ENCODE results near the gene ZNF597. TPM values are rescaled to one million over a fixed set of nuclear protein-coding genes. Genes with fewer than 3 reads are reported as not detected.
"Not testable (repeated sequence)": the region's sequence is repeated elsewhere in the genome, so short reads cannot be mapped to it uniquely, and the experiment has no call there.

The ZNF597 gene
- total RNA-seq, 2 experiments from 2014 or later = 2.3 to 2.5 TPM

GRCh38 chr16:3475604-3476375 lies 32.5 kb upstream of the ZNF597 start:
- peaks cover 7% of the 10 kb centered on the region for H3K4me1 Mint-ChIP-seq (ENCODE audit: low read depth)
- DNase-seq (no peak), ATAC-seq (ENCODE audit: poor library complexity) (no peak)
- H3K27ac Mint-ChIP-seq = no peak overlapping the region
- H3K27me3 Mint-ChIP-seq = no peaks in the 10 kb centered on the region
- H3K27me3 ChIP-seq (ENCODE audit: control insufficient read depth in 1 of 2, insufficient read depth in 2 of 2, low read length in 2 of 2) = no peaks in the 10 kb centered on the region
- no peaks in the 10 kb centered on the region for H3K9me3 Mint-ChIP-seq
- TF ChIP-seq CTCF (IDR thresholded peaks at IDR 0.05) = no peak
- intact Hi-C loops (cut with DNase I, micrococcal nuclease) = no loop called here
- peaks cover 32% of the 10 kb centered on the region for H3K36me3 ChIP-seq (ENCODE audit: insufficient read depth, low read length)
- no peak overlapping the region for H3K4me3 ChIP-seq (ENCODE audit: low read length)
- peaks cover 42% of the 10 kb centered on the region for H3K36me3 Mint-ChIP-seq (ENCODE audit: low read depth)
- H3K4me1 ChIP-seq (ENCODE audit: insufficient read depth, low read length) = peaks cover 3% of the 10 kb centered on the region
- ChIA-PET CTCF (no interaction called here), POLR2A (no interaction called here)
- no peak overlapping the region for H3K27ac ChIP-seq (ENCODE audit: low read depth in 1 of 2, low read length in 2 of 2)
- no peaks in the 10 kb centered on the region for H3K9me3 ChIP-seq (ENCODE audit: control insufficient read depth in 1 of 2, insufficient read depth in 1 of 2, low read length in 2 of 2)
- H3K4me3 Mint-ChIP-seq = no peak overlapping the region

DNA sequence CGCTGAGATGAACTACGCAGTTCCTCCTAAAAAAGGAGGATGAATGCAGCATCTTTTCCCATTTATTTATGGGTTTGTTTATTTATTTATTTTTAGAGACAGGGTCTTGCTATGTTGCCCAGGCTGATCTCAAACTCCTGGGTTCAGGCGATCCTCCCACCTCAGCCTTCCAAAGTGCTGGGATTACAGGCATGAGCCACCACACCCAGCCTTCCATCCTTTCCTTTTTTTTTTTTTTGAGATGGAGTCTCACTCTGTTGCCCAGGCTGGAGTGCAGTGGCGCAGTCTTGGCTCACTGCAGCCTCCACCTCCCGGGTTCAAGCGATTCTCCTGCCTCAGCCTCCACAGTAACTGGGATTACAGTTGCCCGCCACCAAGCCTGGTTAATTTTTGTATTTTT lies 31.6 kb upstream of the ZNF597 start:
- H3K4me1 ChIP-seq (ENCODE audit: insufficient read depth, low read length); H3K9me3 Mint-ChIP-seq; H3K4me3 Mint-ChIP-seq; H3K27ac Mint-ChIP-seq; POLR2A ChIA-PET; H3K27ac ChIP-seq (ENCODE audit: low read depth in 1 of 2, low read length in 2 of 2); H3K9me3 ChIP-seq (ENCODE audit: control insufficient read depth in 1 of 2, insufficient read depth in 1 of 2, low read length in 2 of 2); H3K27me3 Mint-ChIP-seq; H3K27me3 ChIP-seq (ENCODE audit: control insufficient read depth in 1 of 2, insufficient read depth in 2 of 2, low read length in 2 of 2); H3K4me1 Mint-ChIP-seq (ENCODE audit: low read depth); ATAC-seq (ENCODE audit: poor library complexity); H3K4me3 ChIP-seq (ENCODE audit: low read length); DNase-seq; CTCF ChIA-PET; intact Hi-C loops (cut with DNase I, micrococcal nuclease): not testable (repeated sequence)
- H3K36me3 ChIP-seq (ENCODE audit: insufficient read depth, low read length) = peaks cover 31% of the 10 kb centered on the region
- peaks cover 37% of the 10 kb centered on the region for H3K36me3 Mint-ChIP-seq (ENCODE audit: low read depth)

- no peaks in the 10 kb centered on the region for H3K9me3 Mint-ChIP-seq
- no peak overlapping the region for H3K27ac Mint-ChIP-seq
- no peak overlapping the region for H3K4me3 Mint-ChIP-seq
Measured at GRCh38 chr16:3474136-3474779, 31.0 kb upstream of the ZNF597 start.

DNA sequence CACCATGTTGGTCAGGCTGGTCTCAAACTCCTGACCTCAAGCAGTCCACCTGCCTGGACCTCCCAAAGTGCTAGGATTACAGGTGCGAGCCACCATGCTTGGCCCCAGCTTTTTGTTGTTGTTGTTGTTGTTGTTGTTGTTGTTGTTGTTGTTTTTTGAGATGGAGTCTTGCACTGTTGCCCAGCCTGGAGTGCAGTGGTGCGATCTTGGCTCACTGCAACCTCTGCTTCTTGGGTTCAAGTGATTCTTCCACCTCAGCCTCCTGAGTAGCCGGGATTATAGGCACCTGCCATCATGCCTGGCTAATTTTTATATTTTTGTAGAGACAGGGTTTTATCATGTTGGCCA lies 30.3 kb upstream of the ZNF597 start:
- intact Hi-C loops (cut with DNase I, micrococcal nuclease); H3K27ac ChIP-seq (ENCODE audit: low read depth in 1 of 2, low read length in 2 of 2); H3K4me3 Mint-ChIP-seq; ATAC-seq (ENCODE audit: poor library complexity); DNase-seq; H3K27ac Mint-ChIP-seq; POLR2A ChIA-PET; H3K4me3 ChIP-seq (ENCODE audit: low read length); H3K9me3 ChIP-seq (ENCODE audit: control insufficient read depth in 1 of 2, insufficient read depth in 1 of 2, low read length in 2 of 2); H3K4me1 Mint-ChIP-seq (ENCODE audit: low read depth); H3K9me3 Mint-ChIP-seq; CTCF ChIA-PET; H3K27me3 ChIP-seq (ENCODE audit: control insufficient read depth in 1 of 2, insufficient read depth in 2 of 2, low read length in 2 of 2); H3K27me3 Mint-ChIP-seq: not testable (repeated sequence)
- peaks cover 27% of the 10 kb centered on the region for H3K36me3 Mint-ChIP-seq (ENCODE audit: low read depth)
- peaks cover 23% of the 10 kb centered on the region for H3K36me3 ChIP-seq (ENCODE audit: insufficient read depth, low read length)
- peaks cover 16% of the 10 kb centered on the region for H3K4me1 ChIP-seq (ENCODE audit: insufficient read depth, low read length)

More at GRCh38 chr16:3474136-3474779, 31.0 kb upstream of the ZNF597 start:
- H3K27me3 Mint-ChIP-seq = no peaks in the 10 kb centered on the region
- CTCF ChIA-PET = no interaction called here
- no peaks in the 10 kb centered on the region for H3K9me3 ChIP-seq (ENCODE audit: control insufficient read depth in 1 of 2, insufficient read depth in 1 of 2, low read length in 2 of 2)
- H3K4me1 Mint-ChIP-seq (ENCODE audit: low read depth) = peaks cover 7% of the 10 kb centered on the region
- no peak overlapping the region for H3K27ac ChIP-seq (ENCODE audit: low read depth in 1 of 2, low read length in 2 of 2)
- H3K27me3 ChIP-seq (ENCODE audit: control insufficient read depth in 1 of 2, insufficient read depth in 2 of 2, low read length in 2 of 2) = no peaks in the 10 kb centered on the region
- DNase-seq (no peak), ATAC-seq (ENCODE audit: poor library complexity) (no peak)
- TF ChIP-seq CTCF (IDR thresholded peaks at IDR 0.05) = no peak
- POLR2A ChIA-PET = no interaction called here
- intact Hi-C loops (cut with DNase I, micrococcal nuclease) = no loop called here
- H3K36me3 Mint-ChIP-seq (ENCODE audit: low read depth) = peaks cover 31% of the 10 kb centered on the region
- H3K36me3 ChIP-seq (ENCODE audit: insufficient read depth, low read length) = peaks cover 25% of the 10 kb centered on the region
- peaks cover 12% of the 10 kb centered on the region for H3K4me1 ChIP-seq (ENCODE audit: insufficient read depth, low read length)
- H3K4me3 ChIP-seq (ENCODE audit: low read length) = no peak overlapping the region

Data from CD4-positive, alpha-beta T cell (primary cell).